GM12892 (cell line): ENCODE results near the gene GSDMA.

Source experiments
- POLR2A ChIP-seq: IDR thresholded peaks from 2 replicates; pipeline ENCODE4 v1.6.1; 2011; ENCODE audit warnings: low read depth, low read length, control low read depth
- POLR2AphosphoS5 ChIP-seq: IDR thresholded peaks from 2 replicates; pipeline ENCODE4 v1.6.1; 2011; ENCODE audit warnings: low read depth, low read length, control low read depth
- TAF1 ChIP-seq: IDR thresholded peaks from 2 replicates; pipeline ENCODE4 v1.6.1; 2011; ENCODE audit warnings: low read depth, mild to moderate bottlenecking, control low read depth, low read length, borderline replicate concordance

- TF ChIP-seq POLR2AphosphoS5: no peak
- no peak for TF ChIP-seq POLR2A
- TF ChIP-seq TAF1: no peak
Measured at GRCh38 chr17:39994448-39994847, 31.6 kb downstream of the GSDMA start.
